Neural cell (in vitro differentiated cells): Measurements from ENCODE around the gene TSPAN32.

Experiments
- EP300 ChIP-seq: fragments of 450-650 bp; conservative IDR thresholded peaks from 2 replicates; pipeline ENCODE4 v1.6.1; 2014; ENCODE audit warnings: antibody characterized with exemption, mild to moderate bottlenecking, moderate library complexity; ENCODE audit not compliant: poor library complexity, severe bottlenecking
- EZH2 ChIP-seq: fragments of 200-600, 300-800 bp; shearing (Covaris generic), sonication (generic); IDR thresholded peaks from 2 replicates; pipeline ENCODE4 v1.6.1; 2014; ENCODE audit warnings: antibody characterized with exemption, low read length, borderline replicate concordance, mild to moderate bottlenecking; ENCODE audit not compliant: insufficient read depth, poor library complexity, severe bottlenecking
- MXI1 ChIP-seq: fragments of 450-650 bp; conservative IDR thresholded peaks from 2 replicates; pipeline ENCODE4 v1.6.1; 2014; ENCODE audit warnings: antibody characterized with exemption, mild to moderate bottlenecking; ENCODE audit not compliant: poor library complexity, severe bottlenecking
- POLR2AphosphoS5 ChIP-seq: IDR thresholded peaks from 2 replicates; pipeline ENCODE4 v1.6.1; 2012
- TF ChIP-seq, protein P1 (sequence below): fragments of 450-650 bp; IDR thresholded peaks from 2 replicates; pipeline ENCODE4 v1.5.1; 2014; ENCODE audit warnings: antibody characterized with exemption, mild to moderate bottlenecking, moderate library complexity; ENCODE audit not compliant: poor library complexity, severe bottlenecking
- TF ChIP-seq, protein P2 (sequence below): IDR thresholded peaks from 2 replicates; pipeline ENCODE4 v1.6.1; 2012; ENCODE audit warnings: borderline replicate concordance

DNA sequence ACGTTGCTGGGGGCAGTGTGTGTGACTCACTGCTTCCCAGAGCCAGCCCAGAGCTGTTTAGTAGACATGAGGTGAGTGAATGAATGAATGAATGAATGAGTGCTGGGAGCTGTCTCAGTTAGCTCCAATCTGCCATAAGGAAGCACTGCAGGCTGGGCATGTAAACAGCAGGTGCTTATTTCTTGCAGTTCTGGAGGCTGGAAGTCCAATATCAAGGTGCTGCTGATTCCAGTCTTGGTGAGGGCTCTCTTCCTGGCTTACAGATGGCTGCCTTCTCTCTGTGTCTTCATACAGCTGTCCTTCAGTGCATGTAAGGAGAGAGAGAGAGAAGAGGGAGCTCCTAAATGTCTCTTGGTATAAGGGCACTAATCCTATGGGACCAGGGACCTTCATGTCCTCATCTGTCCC lies 4.2 kb upstream of the TSPAN32 start:
- TF ChIP-seq EP300 (no peak), EZH2 (no peak), MXI1 (no peak), POLR2AphosphoS5 (no peak)
- TF ChIP-seq, protein P1, sequence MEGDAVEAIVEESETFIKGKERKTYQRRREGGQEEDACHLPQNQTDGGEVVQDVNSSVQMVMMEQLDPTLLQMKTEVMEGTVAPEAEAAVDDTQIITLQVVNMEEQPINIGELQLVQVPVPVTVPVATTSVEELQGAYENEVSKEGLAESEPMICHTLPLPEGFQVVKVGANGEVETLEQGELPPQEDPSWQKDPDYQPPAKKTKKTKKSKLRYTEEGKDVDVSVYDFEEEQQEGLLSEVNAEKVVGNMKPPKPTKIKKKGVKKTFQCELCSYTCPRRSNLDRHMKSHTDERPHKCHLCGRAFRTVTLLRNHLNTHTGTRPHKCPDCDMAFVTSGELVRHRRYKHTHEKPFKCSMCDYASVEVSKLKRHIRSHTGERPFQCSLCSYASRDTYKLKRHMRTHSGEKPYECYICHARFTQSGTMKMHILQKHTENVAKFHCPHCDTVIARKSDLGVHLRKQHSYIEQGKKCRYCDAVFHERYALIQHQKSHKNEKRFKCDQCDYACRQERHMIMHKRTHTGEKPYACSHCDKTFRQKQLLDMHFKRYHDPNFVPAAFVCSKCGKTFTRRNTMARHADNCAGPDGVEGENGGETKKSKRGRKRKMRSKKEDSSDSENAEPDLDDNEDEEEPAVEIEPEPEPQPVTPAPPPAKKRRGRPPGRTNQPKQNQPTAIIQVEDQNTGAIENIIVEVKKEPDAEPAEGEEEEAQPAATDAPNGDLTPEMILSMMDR: no peak
- TF ChIP-seq, protein P2, sequence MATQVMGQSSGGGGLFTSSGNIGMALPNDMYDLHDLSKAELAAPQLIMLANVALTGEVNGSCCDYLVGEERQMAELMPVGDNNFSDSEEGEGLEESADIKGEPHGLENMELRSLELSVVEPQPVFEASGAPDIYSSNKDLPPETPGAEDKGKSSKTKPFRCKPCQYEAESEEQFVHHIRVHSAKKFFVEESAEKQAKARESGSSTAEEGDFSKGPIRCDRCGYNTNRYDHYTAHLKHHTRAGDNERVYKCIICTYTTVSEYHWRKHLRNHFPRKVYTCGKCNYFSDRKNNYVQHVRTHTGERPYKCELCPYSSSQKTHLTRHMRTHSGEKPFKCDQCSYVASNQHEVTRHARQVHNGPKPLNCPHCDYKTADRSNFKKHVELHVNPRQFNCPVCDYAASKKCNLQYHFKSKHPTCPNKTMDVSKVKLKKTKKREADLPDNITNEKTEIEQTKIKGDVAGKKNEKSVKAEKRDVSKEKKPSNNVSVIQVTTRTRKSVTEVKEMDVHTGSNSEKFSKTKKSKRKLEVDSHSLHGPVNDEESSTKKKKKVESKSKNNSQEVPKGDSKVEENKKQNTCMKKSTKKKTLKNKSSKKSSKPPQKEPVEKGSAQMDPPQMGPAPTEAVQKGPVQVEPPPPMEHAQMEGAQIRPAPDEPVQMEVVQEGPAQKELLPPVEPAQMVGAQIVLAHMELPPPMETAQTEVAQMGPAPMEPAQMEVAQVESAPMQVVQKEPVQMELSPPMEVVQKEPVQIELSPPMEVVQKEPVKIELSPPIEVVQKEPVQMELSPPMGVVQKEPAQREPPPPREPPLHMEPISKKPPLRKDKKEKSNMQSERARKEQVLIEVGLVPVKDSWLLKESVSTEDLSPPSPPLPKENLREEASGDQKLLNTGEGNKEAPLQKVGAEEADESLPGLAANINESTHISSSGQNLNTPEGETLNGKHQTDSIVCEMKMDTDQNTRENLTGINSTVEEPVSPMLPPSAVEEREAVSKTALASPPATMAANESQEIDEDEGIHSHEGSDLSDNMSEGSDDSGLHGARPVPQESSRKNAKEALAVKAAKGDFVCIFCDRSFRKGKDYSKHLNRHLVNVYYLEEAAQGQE: no peak
